CD14-positive monocyte (primary cell): ENCODE data around the gene STARD10. TPM values are rescaled to one million over a fixed set of nuclear protein-coding genes. Genes with fewer than 3 reads are reported as not detected.

ENCODE experiments used
- DNase-seq, 3 donors: peaks; one replicate each; pipeline ENCODE4 v3.0.0-alpha.2; 2011 to 2022
- H2AFZ ChIP-seq: 2 replicates; pipeline ENCODE4 v1.6.0; 2012; ENCODE audit warnings: mild to moderate bottlenecking, low read depth, low read length, inconsistent platforms; ENCODE audit not compliant: insufficient read depth, poor library complexity, severe bottlenecking
- H3K27ac ChIP-seq, 2 donors: 1 replicate in 1 of 2; 2 replicates in 1 of 2; pipeline ENCODE4 v1.5.1; 2012 to 2013; ENCODE audit warnings: low read length in 2 of 2, control low read depth in 1 of 2, inconsistent platforms in 1 of 2, low read depth in 1 of 2, mild to moderate bottlenecking in 1 of 2
- H3K27me3 ChIP-seq, 2 donors: one replicate each; pipeline versions ENCODE4 v1.6.0 to v1.6.1; 2011 to 2013; ENCODE audit warnings: low read length in 2 of 2; ENCODE audit not compliant: control insufficient read depth in 2 of 2, insufficient read depth in 2 of 2
- H3K36me3 ChIP-seq, 2 donors: replicated peaks in 1 of 2; 1 replicate in 1 of 2; 2 replicates in 1 of 2; pipeline versions ENCODE4 v1.5.1 to v1.6.1; 2012 to 2013; ENCODE audit warnings: low read length in 2 of 2, control low read depth in 1 of 2, inconsistent platforms in 1 of 2, mild to moderate bottlenecking in 1 of 2; ENCODE audit not compliant: insufficient read depth in 2 of 2, control insufficient read depth in 1 of 2
- H3K4me1 ChIP-seq, 2 donors: 1 replicate in 1 of 2; 2 replicates in 1 of 2; pipeline versions ENCODE4 v1.5.1 to v1.6.1; 2012 to 2013; ENCODE audit warnings: low read length in 2 of 2, control low read depth in 1 of 2, inconsistent platforms in 1 of 2, mild to moderate bottlenecking in 1 of 2, moderate library complexity in 1 of 2; ENCODE audit not compliant: insufficient read depth in 2 of 2, control insufficient read depth in 1 of 2
- H3K4me2 ChIP-seq: replicated peaks from 2 replicates; pipeline ENCODE3; 2012; ENCODE audit warnings: low read length, moderate library complexity, mild to moderate bottlenecking; ENCODE audit not compliant: poor library complexity, severe bottlenecking; ENCODE audit errors: extremely low read depth
- H3K4me3 ChIP-seq, 3 experiments: fragments of 200-600 bp in 1 of 3; sonication (generic) in 1 of 3; replicated peaks in 1 of 3; 1 replicate in 2 of 3; 2 replicates in 1 of 3; pipeline ENCODE4 v1.5.1; 2011 to 2013; ENCODE audit warnings: low read length in 3 of 3, mild to moderate bottlenecking in 3 of 3, control low read depth in 2 of 3, low read depth in 2 of 3, inconsistent platforms in 1 of 3, moderate library complexity in 1 of 3
- H3K79me2 ChIP-seq: 2 replicates; pipeline ENCODE4 v1.6.0; 2012; ENCODE audit warnings: mild to moderate bottlenecking, control low read depth, inconsistent platforms, low read length, moderate library complexity; ENCODE audit not compliant: insufficient read depth
- H3K9ac ChIP-seq: 2 replicates; pipeline ENCODE4 v1.6.0; 2017; ENCODE audit warnings: low read length, mild to moderate bottlenecking; ENCODE audit not compliant: insufficient read depth, poor library complexity, severe bottlenecking
- H3K9me3 ChIP-seq, 2 donors: replicated peaks in 1 of 2; 1 replicate in 1 of 2; 2 replicates in 1 of 2; pipeline versions ENCODE4 v1.5.1 to v1.6.1; 2012 to 2013; ENCODE audit warnings: low read length in 2 of 2, control low read depth in 1 of 2; ENCODE audit not compliant: control insufficient read depth in 1 of 2, insufficient read depth in 1 of 2
- H4K20me1 ChIP-seq: 2 replicates; pipeline ENCODE4 v1.6.0; 2012; ENCODE audit warnings: mild to moderate bottlenecking, low read length, control low read depth, moderate library complexity; ENCODE audit not compliant: insufficient read depth
- H3K27ac Mint-ChIP-seq, 7 donors: one replicate each; pipeline ENCODE4 v1.8.0; 2020; ENCODE audit warnings: mild to moderate bottlenecking in 7 of 7, mixed read lengths in 7 of 7, moderate library complexity in 6 of 7, inconsistent platforms in 2 of 7
- H3K27me3 Mint-ChIP-seq, 3 donors: one replicate each; pipeline ENCODE4 v1.8.0; 2021 to 2022; ENCODE audit warnings: low read depth in 3 of 3, mild to moderate bottlenecking in 3 of 3, mixed read lengths in 3 of 3, moderate library complexity in 3 of 3, inconsistent platforms in 1 of 3
- H3K36me3 Mint-ChIP-seq, 2 donors: one replicate each; pipeline ENCODE4 v1.8.0; 2020; ENCODE audit warnings: mixed read lengths in 2 of 2, inconsistent platforms in 1 of 2, mild to moderate bottlenecking in 1 of 2
- H3K4me1 Mint-ChIP-seq: one replicate; pipeline ENCODE4 v1.8.0; 2020; ENCODE audit warnings: mild to moderate bottlenecking, mixed read lengths
- H3K4me3 Mint-ChIP-seq, 2 donors: one replicate each; pipeline ENCODE4 v1.8.0; 2020; ENCODE audit warnings: mild to moderate bottlenecking in 2 of 2, mixed read lengths in 2 of 2, moderate library complexity in 1 of 2
- H3K9me3 Mint-ChIP-seq, 7 donors: one replicate each; pipeline ENCODE4 v1.8.0; 2020 to 2022; ENCODE audit warnings: mixed read lengths in 7 of 7, mild to moderate bottlenecking in 6 of 7, moderate library complexity in 6 of 7, inconsistent platforms in 2 of 7
- CTCF ChIP-seq: fragments of 200-600 bp; IDR thresholded peaks from one replicate; pipeline ENCODE4 v1.8.0; 2022; ENCODE audit warnings: antibody characterized with exemption, mild to moderate bottlenecking
- WGBS: methylation state at CpG from one replicate; pipeline ENCODE4 v1.1.5; 2013; ENCODE audit warnings: missing lambda C conversion rate; ENCODE audit not compliant: insufficient coverage; 5-methylcytosine and 5-hydroxymethylcytosine counted together
- intact Hi-C, 2 donors: fragments of 100-400 bp; cut with micrococcal nuclease; formaldehyde crosslinking; loops; one replicate each; pipeline versions ENCODE4 v1.15.0 to v1.15.1; 2023
- polyA plus RNA-seq, 3 donors: library from polyadenylated mRNA; depleted of rRNA in 1 of 3; unstranded in 2 of 3; stranded (reverse) in 1 of 3; fragments of 300-500 nt in 2 of 3; fragments of >200 nt in 1 of 3; fragmentation: Illumina TruSeq in 2 of 3; gene quantifications; 1 replicate in 2 of 3; 2 replicates in 1 of 3; pipeline ENCODE4 v1.2.3, GENCODE V29; 2012 to 2021

STARD10 gene
- polyA plus RNA-seq, 3 donors, result 13.6 to 18.7 (median 15.4) TPM

- no peak for DNase-seq
- Histone ChIP-seq H4K20me1 (peaks cover 37% of the 10 kb centered on the region), H3K27ac (no peak overlapping the region), H2AFZ (no peak overlapping the region), H3K27me3 (no peaks in the 10 kb centered on the region), H3K36me3 (no peaks in the 10 kb centered on the region), H3K9me3 (no peaks in the 10 kb centered on the region), H3K79me2 (peaks cover 36% of the 10 kb centered on the region), H3K4me2 (peak overlapping the region; percentile 84), H3K4me1 (peaks cover 49 to 57% of the 10 kb centered on the region in 2 donors), H3K9ac (no peak overlapping the region), H3K4me3 (peak overlapping the region in 1 of 3 experiments; percentile 89)
- intact Hi-C loops, result no loop called here
- Mint-ChIP-seq H3K9me3 (peaks cover 0 to 3% (median 0%) of the 10 kb centered on the region in 7 donors), H3K4me3 (no peak overlapping the region), H3K36me3 (peaks cover 24 to 29% of the 10 kb centered on the region in 2 donors), H3K27me3 (peaks cover 1 to 8% (median 3%) of the 10 kb centered on the region in 3 donors), H3K4me1 (peaks cover 65% of the 10 kb centered on the region), H3K27ac (peak overlapping the region in 5 of 7 donors; percentile 30 to 98 (median 82))
- peak; percentile 17 for TF ChIP-seq CTCF
- WGBS, result 91% methylated on average over 5 of the region's 9 CpGs
These were observed 40.3 kb downstream of the STARD10 start for GRCh38 chr11:72753341-72754148.

- peak within 1 kb of the TSS; percentile 84 for H3K4me2 ChIP-seq
- peaks cover 5% of the 10 kb centered on the region in 2 donors for H3K36me3 ChIP-seq
- no peaks in the 10 kb centered on the region for H3K27me3 ChIP-seq
- H3K9ac ChIP-seq, result peak within 1 kb of the TSS; percentile 75
- DNase-seq, result peak; percentile 69 to 77 (median 71)
- Mint-ChIP-seq H3K9me3 (peaks cover 0 to 3% (median 0%) of the 10 kb centered on the region in 7 donors), H3K4me1 (peaks cover 59% of the 10 kb centered on the region), H3K36me3 (peaks cover 29 to 34% of the 10 kb centered on the region in 2 donors), H3K4me3 (peak within 1 kb of the TSS; percentile 91 to 99), H3K27ac (peak within 1 kb of the TSS; percentile 93 to 99 (median 97)), H3K27me3 (peaks cover 1 to 4% (median 3%) of the 10 kb centered on the region in 3 donors)
- H3K9me3 ChIP-seq, result no peaks in the 10 kb centered on the region
- peak within 1 kb of the TSS; percentile 62 to 89 for H3K27ac ChIP-seq
- intact Hi-C loops, result no loop called here
- peaks cover 42 to 52% of the 10 kb centered on the region in 2 donors for H3K4me1 ChIP-seq
- peaks cover 48% of the 10 kb centered on the region for H4K20me1 ChIP-seq
- peaks cover 46% of the 10 kb centered on the region for H3K79me2 ChIP-seq
- no peak for TF ChIP-seq CTCF
- WGBS, result 0% methylated on average over 20 of the region's 51 CpGs
- peak within 1 kb of the TSS; percentile 68 to 93 (median 89) for H3K4me3 ChIP-seq
- H2AFZ ChIP-seq, result peak within 1 kb of the TSS; percentile 74
These were observed 41.5 kb downstream of the STARD10 start, which contains the start of gene ARAP1 for GRCh38 chr11:72752088-72752914. TSS of gene ARAP1 (minus strand) at chr11:72752408. CDS start at chr11:72727128, 25,280 bp downstream.
